ENCODE data around the gene KCNK17. TPM values are rescaled to one million over a fixed set of nuclear protein-coding genes. Genes with fewer than 3 reads are reported as not detected.

KCNK17 gene
- total RNA-seq, 1 experiment from 2014 or later: 1.2 TPM

DNA sequence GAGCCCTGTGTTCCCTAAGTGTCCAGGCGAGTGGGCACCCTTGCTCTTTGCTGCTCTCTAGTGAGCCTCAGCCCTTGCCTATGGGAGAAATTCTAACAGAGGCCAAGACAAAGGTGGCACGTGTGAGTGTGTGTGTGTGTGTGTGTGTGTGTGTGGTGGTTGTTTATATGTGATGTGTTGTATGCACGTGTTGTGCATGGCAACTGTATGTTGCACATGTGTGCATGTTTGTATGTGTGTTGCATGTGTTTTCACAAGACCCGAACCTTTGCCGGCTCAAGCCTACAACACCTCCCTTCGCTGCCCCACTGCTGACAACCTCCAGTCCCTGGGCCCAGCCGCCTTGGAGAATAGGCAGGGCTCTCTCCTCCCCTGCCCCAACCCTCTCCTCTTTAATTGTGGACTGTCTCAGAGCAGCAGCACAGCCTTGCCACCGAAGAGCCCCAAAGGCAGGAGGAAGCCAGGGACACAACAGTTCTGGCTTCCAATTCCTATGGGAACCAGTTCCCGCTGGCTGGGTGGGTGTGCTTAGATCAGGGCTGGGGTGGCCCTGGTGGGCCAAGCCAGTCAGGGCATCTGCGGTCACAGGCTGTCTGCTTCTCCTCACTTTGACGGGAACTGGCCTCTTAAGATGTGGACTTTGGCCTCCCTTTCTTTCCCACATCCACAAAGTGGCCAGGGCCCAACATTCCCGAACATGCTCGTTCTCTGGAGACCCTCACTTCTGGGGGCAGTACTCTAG, 5.6 kb upstream of the KCNK17 start:
- TF ChIP-seq, protein P1, sequence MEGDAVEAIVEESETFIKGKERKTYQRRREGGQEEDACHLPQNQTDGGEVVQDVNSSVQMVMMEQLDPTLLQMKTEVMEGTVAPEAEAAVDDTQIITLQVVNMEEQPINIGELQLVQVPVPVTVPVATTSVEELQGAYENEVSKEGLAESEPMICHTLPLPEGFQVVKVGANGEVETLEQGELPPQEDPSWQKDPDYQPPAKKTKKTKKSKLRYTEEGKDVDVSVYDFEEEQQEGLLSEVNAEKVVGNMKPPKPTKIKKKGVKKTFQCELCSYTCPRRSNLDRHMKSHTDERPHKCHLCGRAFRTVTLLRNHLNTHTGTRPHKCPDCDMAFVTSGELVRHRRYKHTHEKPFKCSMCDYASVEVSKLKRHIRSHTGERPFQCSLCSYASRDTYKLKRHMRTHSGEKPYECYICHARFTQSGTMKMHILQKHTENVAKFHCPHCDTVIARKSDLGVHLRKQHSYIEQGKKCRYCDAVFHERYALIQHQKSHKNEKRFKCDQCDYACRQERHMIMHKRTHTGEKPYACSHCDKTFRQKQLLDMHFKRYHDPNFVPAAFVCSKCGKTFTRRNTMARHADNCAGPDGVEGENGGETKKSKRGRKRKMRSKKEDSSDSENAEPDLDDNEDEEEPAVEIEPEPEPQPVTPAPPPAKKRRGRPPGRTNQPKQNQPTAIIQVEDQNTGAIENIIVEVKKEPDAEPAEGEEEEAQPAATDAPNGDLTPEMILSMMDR (conservative IDR thresholded peaks at IDR 0.05): no peak

More for the DNA sequence above, 5.6 kb upstream of the KCNK17 start:
- Histone ChIP-seq H3K18ac (ENCODE audit: insufficient read length, low read depth, low read length) (no peak overlapping the region), H3K56ac (ENCODE audit: insufficient read length, low read depth, low read length) (no peak overlapping the region), H2BK15ac (ENCODE audit: low read depth, low read length) (no peak overlapping the region), H3K4me2 (ENCODE audit: insufficient read depth, insufficient read length, low read length) (no peak overlapping the region), H2AK5ac (ENCODE audit: insufficient read length, low read length) (no peak overlapping the region), H3T11ph (ENCODE audit: low read length) (no peak overlapping the region), H3K23ac (ENCODE audit: insufficient read length, low read depth, low read length) (no peak overlapping the region), H2BK5ac (ENCODE audit: insufficient read length, low read length) (no peak overlapping the region), H3K4me1 (ENCODE audit: insufficient read depth, low read length) (no peaks in the 10 kb centered on the region), H2BK120ac (ENCODE audit: low read depth, low read length, poor library complexity, severe bottlenecking) (no peak overlapping the region), H4K91ac (ENCODE audit: insufficient read length, low read depth, low read length) (no peak overlapping the region), H3K79me1 (ENCODE audit: insufficient read depth, low read depth, low read length, poor library complexity, severe bottlenecking) (no peaks in the 10 kb centered on the region), H3K9ac (ENCODE audit: extremely low read depth, insufficient read length, low read length) (no peak overlapping the region), H3K14ac (ENCODE audit: insufficient read depth, low read length) (no peak overlapping the region), H2BK20ac (ENCODE audit: low read depth, low read length, poor library complexity, severe bottlenecking) (no peak overlapping the region), H3K27me3 (ENCODE audit: insufficient read depth, low read length) (peaks cover 6% of the 10 kb centered on the region), H2AFZ (ENCODE audit: low read length) (no peak overlapping the region), H3K23me2 (ENCODE audit: insufficient read length, low read depth, low read length, poor library complexity, severe bottlenecking) (no peaks in the 10 kb centered on the region), H4K8ac (replicated peaks; ENCODE audit: insufficient read length, low read depth, low read length) (no peak overlapping the region), H3K4ac (ENCODE audit: low read depth, low read length) (no peak overlapping the region), H3K79me2 (ENCODE audit: insufficient read depth, low read length) (no peaks in the 10 kb centered on the region), H4K20me1 (ENCODE audit: control insufficient read depth, insufficient read depth, insufficient read length) (no peaks in the 10 kb centered on the region), H3K9me3 (ENCODE audit: control insufficient read depth, low read depth, low read length) (no peaks in the 10 kb centered on the region), H2BK12ac (ENCODE audit: insufficient read length, low read depth, low read length) (no peak overlapping the region), H4K5ac (ENCODE audit: insufficient read length, low read depth, low read length) (no peak overlapping the region), H3K27ac (ENCODE audit: insufficient read length, low read depth, low read length) (no peak overlapping the region)
- Mint-ChIP-seq H3K27ac (no peak overlapping the region; a peak in 1 of 7 replicates), H3K36me3 (ENCODE audit: insufficient read depth in 1 of 3, low read depth in 3 of 3) (no peaks in the 10 kb centered on the region; a peak in 1 of 7 replicates), H3K4me1 (no peaks in the 10 kb centered on the region), H3K9me3 (no peaks in the 10 kb centered on the region; a peak in 2 of 5 replicates), H3K27me3 (ENCODE audit: low read depth) (peaks cover 54% of the 10 kb centered on the region), H3K4me3 (no peak overlapping the region)
- DNase-seq: no peak
- no CpG with 5 or more reads among the region's 13 CpGs for WGBS (ENCODE audit: extremely low coverage, insufficient read length, low lambda C conversion rate)

All from H9 (cell line).